ENCODE results near the gene GALNT3. TPM values are rescaled to one million over a fixed set of nuclear protein-coding genes. Genes with fewer than 3 reads are reported as not detected.

The GALNT3 gene
- total and polyA plus RNA-seq, 9 of the 15 experiments (the other 6 are each of a cell fraction or from before 2014, with no cell fraction given), result 0.03 to 0.29 (median 0.06) TPM; not detected in 6

DNA sequence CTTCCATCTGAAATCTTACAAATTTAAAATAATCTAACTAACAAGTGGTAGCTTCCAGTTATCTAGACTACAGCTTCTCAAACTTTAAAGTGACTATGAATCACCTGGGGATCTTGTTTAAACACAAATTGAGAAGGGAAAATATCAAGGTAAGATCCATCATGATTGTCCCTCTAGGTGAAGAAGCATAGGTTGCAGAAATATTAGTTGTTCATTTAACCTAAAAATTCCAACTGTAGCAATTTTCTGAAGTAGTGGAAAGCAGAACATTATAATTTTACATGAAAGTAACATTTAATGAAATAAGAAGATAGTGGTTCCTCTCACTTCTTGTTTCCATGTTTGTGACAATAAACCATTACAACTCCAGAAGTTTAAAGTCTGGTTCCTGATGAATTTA, 17.3 kb downstream of the GALNT3 start:
- DNase-seq (ENCODE audit: extremely low read depth in 1 of 4, low spot score in 3 of 4) (no peak), FAIRE-seq (no peak), ATAC-seq (no peak)
- Histone ChIP-seq H3K9me3 (replicated peaks; ENCODE audit: control insufficient read depth, insufficient read depth, low read depth, low read length) (no peaks in the 10 kb centered on the region; the same call in 1 of the 2 replicates), H3K9ac (ENCODE audit: insufficient read depth in 1 of 2, low read depth in 2 of 2, low read length in 2 of 2) (no peak overlapping the region), H3K27me3 (ENCODE audit: control insufficient read depth in 2 of 2, insufficient read depth in 2 of 2, low read length in 2 of 2) (no peaks in the 10 kb centered on the region), H3K4me1 (replicated peaks in 1 of 2; ENCODE audit: control insufficient read depth in 2 of 2, insufficient read depth in 2 of 2, low read length in 2 of 2) (no peaks in the 10 kb centered on the region), H3K27ac (ENCODE audit: extremely low read depth, low read depth, low read length) (no peak overlapping the region), H3K36me3 (ENCODE audit: control insufficient read depth, insufficient read depth, low read length) (no peaks in the 10 kb centered on the region), H4K20me1 (replicated peaks; ENCODE audit: control insufficient read depth, insufficient read depth, low read length) (no peaks in the 10 kb centered on the region), H2AFZ (ENCODE audit: low read depth, low read length) (no peak overlapping the region), H3K9me1 (ENCODE audit: control insufficient read depth, insufficient read depth, low read length) (no peaks in the 10 kb centered on the region), H3K4me2 (ENCODE audit: insufficient read depth, low read length) (no peak overlapping the region), H3K4me3 (no peak overlapping the region), H3K79me2 (ENCODE audit: control insufficient read depth, insufficient read depth, low read length) (no peaks in the 10 kb centered on the region)
- intact Hi-C loops (cut with micrococcal nuclease), result loop anchor here (10.0 kb wide), 1 partner anchor 362 kb away; no protein-coding TSS in a partner anchor
- POLR2A ChIA-PET, result no interaction called here
- in situ Hi-C loops (cut with MboI), result no loop called here
- TF ChIP-seq FOXP1 (CRISPR knock-in tag; IDR thresholded peaks at IDR 0.05), result no peak
- no peak for TF ChIP-seq BRCA1 (IDR thresholded peaks at IDR 0.05)
- no peak for TF ChIP-seq BRCA1 (CRISPR knock-in tag; IDR thresholded peaks at IDR 0.05)
- TF ChIP-seq KAT7 (CRISPR knock-in tag; IDR thresholded peaks at IDR 0.05; ENCODE audit: borderline replicate concordance), result no peak
- no peak for TF ChIP-seq WHSC1 (IDR thresholded peaks at IDR 0.05; ENCODE audit: low read length)
- no peak for TF ChIP-seq CSDE1 (IDR thresholded peaks at IDR 0.05)
- no peak for TF ChIP-seq PCBP1 (IDR thresholded peaks at IDR 0.05; ENCODE audit: low read depth, low read length, poor library complexity, severe bottlenecking)
- TF ChIP-seq ZNF212 (CRISPR knock-in tag; IDR thresholded peaks at IDR 0.05), result no peak
- no peak for TF ChIP-seq CHD4 (IDR thresholded peaks at IDR 0.05; ENCODE audit: insufficient read depth, insufficient replicate concordance, low read depth, low read length, poor library complexity, severe bottlenecking)
- no peak for TF ChIP-seq POLR3A (IDR thresholded peaks at IDR 0.05; ENCODE audit: borderline replicate concordance, extremely low read depth, insufficient read depth, insufficient read length)
- no peak for TF ChIP-seq GATAD2B (IDR thresholded peaks at IDR 0.05; ENCODE audit: borderline replicate concordance)
- TF ChIP-seq, protein P1, sequence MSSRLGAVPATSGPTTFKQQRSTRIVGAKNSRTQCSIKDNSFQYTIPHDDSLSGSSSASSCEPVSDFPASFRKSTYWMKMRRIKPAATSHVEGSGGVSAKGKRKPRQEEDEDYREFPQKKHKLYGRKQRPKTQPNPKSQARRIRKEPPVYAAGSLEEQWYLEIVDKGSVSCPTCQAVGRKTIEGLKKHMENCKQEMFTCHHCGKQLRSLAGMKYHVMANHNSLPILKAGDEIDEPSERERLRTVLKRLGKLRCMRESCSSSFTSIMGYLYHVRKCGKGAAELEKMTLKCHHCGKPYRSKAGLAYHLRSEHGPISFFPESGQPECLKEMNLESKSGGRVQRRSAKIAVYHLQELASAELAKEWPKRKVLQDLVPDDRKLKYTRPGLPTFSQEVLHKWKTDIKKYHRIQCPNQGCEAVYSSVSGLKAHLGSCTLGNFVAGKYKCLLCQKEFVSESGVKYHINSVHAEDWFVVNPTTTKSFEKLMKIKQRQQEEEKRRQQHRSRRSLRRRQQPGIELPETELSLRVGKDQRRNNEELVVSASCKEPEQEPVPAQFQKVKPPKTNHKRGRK (tag; IDR thresholded peaks at IDR 0.05), result no peak
- TF ChIP-seq PTBP1 (IDR thresholded peaks at IDR 0.05; ENCODE audit: low read depth, low read length), result no peak
- TF ChIP-seq, protein P2, sequence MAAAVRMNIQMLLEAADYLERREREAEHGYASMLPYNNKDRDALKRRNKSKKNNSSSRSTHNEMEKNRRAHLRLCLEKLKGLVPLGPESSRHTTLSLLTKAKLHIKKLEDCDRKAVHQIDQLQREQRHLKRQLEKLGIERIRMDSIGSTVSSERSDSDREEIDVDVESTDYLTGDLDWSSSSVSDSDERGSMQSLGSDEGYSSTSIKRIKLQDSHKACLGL (CRISPR knock-in tag; IDR thresholded peaks at IDR 0.05; ENCODE audit: borderline replicate concordance, poor library complexity, severe bottlenecking), result no peak
- no peak for TF ChIP-seq FOS (IDR thresholded peaks at IDR 0.05; ENCODE audit: extremely low read depth, insufficient read length)
- no peak for TF ChIP-seq RFX7 (CRISPR knock-in tag; IDR thresholded peaks at IDR 0.05)
- BruUV-seq (replicated peaks), result no TSS peak
- CTCF ChIA-PET (ENCODE audit: low intra/inter-chr PET ratio), result no interaction called here
